Liver (tissue), 3 donors: ENCODE measurements around the gene RBM18.

Experiments used
- EGR1 ChIP-seq, 2 donors: IDR thresholded peaks; 2 replicates each; pipeline ENCODE4 v1.6.1; 2016 to 2018; ENCODE audit warnings: antibody characterized with exemption in 2 of 2, low read depth in 2 of 2
- FOXA1 ChIP-seq: IDR thresholded peaks from 2 replicates; pipeline ENCODE4 v1.6.1; 2016; ENCODE audit warnings: antibody characterized with exemption
- JUND ChIP-seq, 2 donors: IDR thresholded peaks; 2 replicates each; pipeline ENCODE4 v1.6.1; 2016; ENCODE audit warnings: antibody characterized with exemption in 2 of 2
- TAF1 ChIP-seq: conservative IDR thresholded peaks from 2 replicates; pipeline ENCODE4 v1.6.1; 2016; ENCODE audit warnings: antibody characterized with exemption, mild to moderate bottlenecking
- YY1 ChIP-seq: IDR thresholded peaks from 2 replicates; pipeline ENCODE4 v1.6.1; 2016; ENCODE audit warnings: antibody characterized with exemption, mild to moderate bottlenecking
- TF ChIP-seq, protein P1 (sequence below): IDR thresholded peaks from 2 replicates; pipeline ENCODE4 v1.6.1; 2016; ENCODE audit warnings: antibody characterized with exemption
- TF ChIP-seq, protein P2 (sequence below): fragments of 150-350 bp; IDR thresholded peaks from 2 replicates; pipeline ENCODE4 v1.5.1; 2017; ENCODE audit warnings: improper control_type of control experiment, low read depth, low read length; ENCODE audit not compliant: missing input control
- TF ChIP-seq, protein P3 (sequence below): IDR thresholded peaks from 2 replicates; pipeline ENCODE4 v1.6.1; 2016; ENCODE audit warnings: antibody characterized with exemption, mild to moderate bottlenecking
- donor health status: healthy.
- donor health status: healthy.

DNA sequence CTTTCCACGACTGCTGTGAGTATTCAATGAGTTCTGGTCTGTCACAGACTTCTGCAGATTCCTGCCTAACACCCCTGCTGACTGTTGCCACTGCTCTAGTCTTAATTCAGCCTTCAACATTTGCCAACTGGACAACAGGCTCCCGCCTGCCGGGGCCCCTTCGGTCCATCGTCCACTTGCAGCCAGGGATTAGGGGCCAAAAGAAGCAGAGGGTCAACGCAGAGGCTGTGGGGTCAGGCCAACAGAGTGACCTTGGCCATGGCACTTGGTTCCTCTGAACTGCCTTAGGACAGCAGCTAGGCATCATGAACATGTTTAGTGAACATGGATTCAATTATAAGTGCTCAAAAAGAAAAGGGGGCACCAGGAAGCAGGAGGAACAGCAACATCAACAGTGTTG is 76.3 kb downstream of the RBM18 start:
- TF ChIP-seq, protein P1, sequence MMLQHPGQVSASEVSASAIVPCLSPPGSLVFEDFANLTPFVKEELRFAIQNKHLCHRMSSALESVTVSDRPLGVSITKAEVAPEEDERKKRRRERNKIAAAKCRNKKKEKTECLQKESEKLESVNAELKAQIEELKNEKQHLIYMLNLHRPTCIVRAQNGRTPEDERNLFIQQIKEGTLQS, result no peak
- TF ChIP-seq, protein P2, sequence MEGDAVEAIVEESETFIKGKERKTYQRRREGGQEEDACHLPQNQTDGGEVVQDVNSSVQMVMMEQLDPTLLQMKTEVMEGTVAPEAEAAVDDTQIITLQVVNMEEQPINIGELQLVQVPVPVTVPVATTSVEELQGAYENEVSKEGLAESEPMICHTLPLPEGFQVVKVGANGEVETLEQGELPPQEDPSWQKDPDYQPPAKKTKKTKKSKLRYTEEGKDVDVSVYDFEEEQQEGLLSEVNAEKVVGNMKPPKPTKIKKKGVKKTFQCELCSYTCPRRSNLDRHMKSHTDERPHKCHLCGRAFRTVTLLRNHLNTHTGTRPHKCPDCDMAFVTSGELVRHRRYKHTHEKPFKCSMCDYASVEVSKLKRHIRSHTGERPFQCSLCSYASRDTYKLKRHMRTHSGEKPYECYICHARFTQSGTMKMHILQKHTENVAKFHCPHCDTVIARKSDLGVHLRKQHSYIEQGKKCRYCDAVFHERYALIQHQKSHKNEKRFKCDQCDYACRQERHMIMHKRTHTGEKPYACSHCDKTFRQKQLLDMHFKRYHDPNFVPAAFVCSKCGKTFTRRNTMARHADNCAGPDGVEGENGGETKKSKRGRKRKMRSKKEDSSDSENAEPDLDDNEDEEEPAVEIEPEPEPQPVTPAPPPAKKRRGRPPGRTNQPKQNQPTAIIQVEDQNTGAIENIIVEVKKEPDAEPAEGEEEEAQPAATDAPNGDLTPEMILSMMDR, result no peak
- TF ChIP-seq FOXA1 (no peak), EGR1 (IDR thresholded peaks at IDR 0.05; ENCODE audit: low read depth in 2 of 2) (no peak), TAF1 (no peak), JUND (IDR thresholded peaks at IDR 0.05) (no peak), YY1 (no peak)
- TF ChIP-seq, protein P3, sequence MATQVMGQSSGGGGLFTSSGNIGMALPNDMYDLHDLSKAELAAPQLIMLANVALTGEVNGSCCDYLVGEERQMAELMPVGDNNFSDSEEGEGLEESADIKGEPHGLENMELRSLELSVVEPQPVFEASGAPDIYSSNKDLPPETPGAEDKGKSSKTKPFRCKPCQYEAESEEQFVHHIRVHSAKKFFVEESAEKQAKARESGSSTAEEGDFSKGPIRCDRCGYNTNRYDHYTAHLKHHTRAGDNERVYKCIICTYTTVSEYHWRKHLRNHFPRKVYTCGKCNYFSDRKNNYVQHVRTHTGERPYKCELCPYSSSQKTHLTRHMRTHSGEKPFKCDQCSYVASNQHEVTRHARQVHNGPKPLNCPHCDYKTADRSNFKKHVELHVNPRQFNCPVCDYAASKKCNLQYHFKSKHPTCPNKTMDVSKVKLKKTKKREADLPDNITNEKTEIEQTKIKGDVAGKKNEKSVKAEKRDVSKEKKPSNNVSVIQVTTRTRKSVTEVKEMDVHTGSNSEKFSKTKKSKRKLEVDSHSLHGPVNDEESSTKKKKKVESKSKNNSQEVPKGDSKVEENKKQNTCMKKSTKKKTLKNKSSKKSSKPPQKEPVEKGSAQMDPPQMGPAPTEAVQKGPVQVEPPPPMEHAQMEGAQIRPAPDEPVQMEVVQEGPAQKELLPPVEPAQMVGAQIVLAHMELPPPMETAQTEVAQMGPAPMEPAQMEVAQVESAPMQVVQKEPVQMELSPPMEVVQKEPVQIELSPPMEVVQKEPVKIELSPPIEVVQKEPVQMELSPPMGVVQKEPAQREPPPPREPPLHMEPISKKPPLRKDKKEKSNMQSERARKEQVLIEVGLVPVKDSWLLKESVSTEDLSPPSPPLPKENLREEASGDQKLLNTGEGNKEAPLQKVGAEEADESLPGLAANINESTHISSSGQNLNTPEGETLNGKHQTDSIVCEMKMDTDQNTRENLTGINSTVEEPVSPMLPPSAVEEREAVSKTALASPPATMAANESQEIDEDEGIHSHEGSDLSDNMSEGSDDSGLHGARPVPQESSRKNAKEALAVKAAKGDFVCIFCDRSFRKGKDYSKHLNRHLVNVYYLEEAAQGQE, result no peak
